HUES6 (cell line): Measurements from ENCODE around the gene FHOD3.

ENCODE experiments used
- H3K27ac ChIP-seq: 2 replicates; pipeline ENCODE4 v1.7.0; 2013; ENCODE audit warnings: low read depth, mild to moderate bottlenecking, low read length, inconsistent platforms
- H3K27me3 ChIP-seq: 2 replicates; pipeline ENCODE4 v1.6.1; 2013; ENCODE audit warnings: low read length; ENCODE audit not compliant: control insufficient read depth, insufficient read depth
- H3K36me3 ChIP-seq: 2 replicates; pipeline ENCODE4 v1.6.1; 2013; ENCODE audit warnings: low read length; ENCODE audit not compliant: control insufficient read depth, insufficient read depth
- H3K4me1 ChIP-seq: 2 replicates; pipeline ENCODE4 v1.6.1; 2013; ENCODE audit warnings: low read length; ENCODE audit not compliant: control insufficient read depth, insufficient read depth
- H3K4me3 ChIP-seq: 2 replicates; pipeline ENCODE4 v1.5.1; 2013; ENCODE audit warnings: low read depth, low read length
- H3K9ac ChIP-seq: one replicate; pipeline ENCODE4 v1.6.1; 2013; ENCODE audit warnings: mild to moderate bottlenecking, low read length
- H3K9me3 ChIP-seq: 2 replicates; pipeline ENCODE4 v1.6.1; 2013; ENCODE audit warnings: low read depth, low read length; ENCODE audit not compliant: control insufficient read depth, insufficient read depth

The FHOD3 gene

GRCh38 chr18:36386150-36386920, 88.8 kb downstream of the FHOD3 start:
- H3K4me3 ChIP-seq, result no peak overlapping the region
- H3K4me1 ChIP-seq, result no peaks in the 10 kb centered on the region
- no peaks in the 10 kb centered on the region for H3K36me3 ChIP-seq
- no peaks in the 10 kb centered on the region for H3K9me3 ChIP-seq
- no peak overlapping the region for H3K27ac ChIP-seq
- H3K27me3 ChIP-seq, result no peaks in the 10 kb centered on the region
- H3K9ac ChIP-seq, result no peak overlapping the region

DNA sequence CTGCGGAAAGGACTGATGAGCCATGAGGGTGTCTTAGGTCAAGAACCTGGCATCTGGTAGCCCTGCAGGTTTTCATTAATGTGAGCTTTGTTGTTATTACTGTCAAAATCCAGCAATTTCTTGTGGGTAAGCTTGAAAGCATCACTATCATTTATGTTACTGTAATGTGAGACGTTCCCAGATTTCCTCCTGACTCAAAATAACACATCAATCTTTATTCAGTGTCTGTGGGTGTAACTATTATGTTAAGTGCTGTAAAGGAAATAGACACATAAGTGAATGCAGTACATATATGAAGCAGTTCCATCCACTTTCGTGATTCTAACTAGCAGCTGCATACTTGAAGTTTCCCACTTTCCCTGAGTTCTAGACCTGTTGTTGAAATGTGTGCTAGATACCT, 89.8 kb downstream of the FHOD3 start:
- no peaks in the 10 kb centered on the region for H3K27me3 ChIP-seq
- no peaks in the 10 kb centered on the region for H3K36me3 ChIP-seq

DNA sequence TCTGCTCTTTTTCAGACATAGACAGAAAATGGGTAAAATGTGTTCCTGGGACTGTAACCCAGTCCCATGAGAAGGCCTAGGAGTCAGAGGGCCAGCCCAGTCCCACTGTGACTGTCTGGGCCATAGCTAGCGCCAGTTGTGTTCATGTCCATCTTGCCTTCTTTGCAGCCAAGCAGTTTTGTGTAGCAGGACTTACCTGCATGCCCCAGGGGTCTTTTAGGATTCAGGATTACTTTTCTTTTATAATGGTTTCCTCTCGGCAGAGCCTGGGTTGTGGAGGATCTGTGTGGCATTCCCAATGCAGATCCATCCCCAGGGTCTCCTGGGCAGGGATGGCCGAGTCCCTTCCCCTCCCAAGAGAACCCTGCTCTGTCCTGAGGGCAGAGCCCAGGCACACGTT, 90.8 kb downstream of the FHOD3 start:
- Histone ChIP-seq H3K9ac (no peak overlapping the region), H3K36me3 (no peaks in the 10 kb centered on the region), H3K9me3 (no peaks in the 10 kb centered on the region), H3K27ac (no peak overlapping the region), H3K4me1 (no peaks in the 10 kb centered on the region), H3K27me3 (no peaks in the 10 kb centered on the region), H3K4me3 (no peak overlapping the region)

More for the DNA sequence above, 89.8 kb downstream of the FHOD3 start:
- no peak overlapping the region for H3K9ac ChIP-seq
- no peaks in the 10 kb centered on the region for H3K9me3 ChIP-seq
- no peaks in the 10 kb centered on the region for H3K4me1 ChIP-seq
- no peak overlapping the region for H3K4me3 ChIP-seq
- no peak overlapping the region for H3K27ac ChIP-seq

- no peak overlapping the region for H3K4me3 ChIP-seq
- H3K9me3 ChIP-seq, result no peaks in the 10 kb centered on the region
Measured at GRCh38 chr18:36389027-36389426, 91.5 kb downstream of the FHOD3 start.

DNA sequence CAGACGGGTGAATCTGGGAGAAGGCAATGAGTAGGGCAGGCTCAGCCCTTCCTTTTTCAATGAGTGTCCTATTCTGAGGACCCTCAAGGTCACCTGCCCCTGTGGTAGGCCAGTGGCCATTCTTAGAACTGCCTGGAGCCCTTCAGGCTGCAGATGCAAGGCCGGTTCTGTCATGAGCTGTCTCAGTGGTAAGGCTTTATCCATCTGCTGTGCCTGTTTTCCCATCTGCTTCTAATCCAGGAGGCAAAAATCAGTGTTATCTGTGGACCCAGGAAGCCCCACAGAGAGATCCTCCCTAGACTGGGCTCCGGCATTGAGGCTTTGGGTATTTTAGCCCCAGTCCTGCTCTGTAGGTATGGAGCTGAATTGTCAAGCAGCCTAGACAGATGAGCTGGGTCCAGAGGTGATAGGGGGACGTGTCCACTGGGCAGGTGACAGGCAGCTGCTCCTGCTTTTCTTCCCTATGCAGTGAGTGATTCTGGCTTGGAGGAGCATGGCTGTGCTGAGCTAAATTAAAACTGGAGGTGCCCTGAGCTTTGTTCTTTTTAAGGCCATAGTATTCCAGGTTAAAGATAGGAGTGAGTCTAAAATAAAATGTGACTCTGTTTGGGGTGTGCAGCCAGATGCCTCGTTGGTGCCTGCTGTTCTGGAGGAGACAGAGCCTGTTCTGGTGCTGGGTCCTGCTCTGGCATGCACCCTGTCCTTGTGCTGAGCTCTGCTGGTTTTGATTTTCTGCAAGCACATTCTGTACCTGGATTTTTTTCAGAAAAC, 92.5 kb downstream of the FHOD3 start:
- Histone ChIP-seq H3K9me3 (peaks cover 2% of the 10 kb centered on the region; the same call in 1 of the 2 replicates), H3K9ac (no peak overlapping the region), H3K27me3 (no peaks in the 10 kb centered on the region), H3K27ac (no peak overlapping the region), H3K4me3 (no peak overlapping the region), H3K4me1 (no peaks in the 10 kb centered on the region), H3K36me3 (no peaks in the 10 kb centered on the region)

More at GRCh38 chr18:36389027-36389426, 91.5 kb downstream of the FHOD3 start:
- Histone ChIP-seq H3K27ac (no peak overlapping the region), H3K27me3 (no peaks in the 10 kb centered on the region), H3K36me3 (no peaks in the 10 kb centered on the region), H3K9ac (no peak overlapping the region), H3K4me1 (no peaks in the 10 kb centered on the region)

- Histone ChIP-seq H3K4me3 (no peak overlapping the region), H3K9me3 (peaks cover 6% of the 10 kb centered on the region), H3K27ac (no peak overlapping the region), H3K4me1 (no peaks in the 10 kb centered on the region), H3K27me3 (no peaks in the 10 kb centered on the region), H3K36me3 (no peaks in the 10 kb centered on the region), H3K9ac (no peak overlapping the region)
Measured at GRCh38 chr18:36391426-36392145, 94.1 kb downstream of the FHOD3 start.

DNA sequence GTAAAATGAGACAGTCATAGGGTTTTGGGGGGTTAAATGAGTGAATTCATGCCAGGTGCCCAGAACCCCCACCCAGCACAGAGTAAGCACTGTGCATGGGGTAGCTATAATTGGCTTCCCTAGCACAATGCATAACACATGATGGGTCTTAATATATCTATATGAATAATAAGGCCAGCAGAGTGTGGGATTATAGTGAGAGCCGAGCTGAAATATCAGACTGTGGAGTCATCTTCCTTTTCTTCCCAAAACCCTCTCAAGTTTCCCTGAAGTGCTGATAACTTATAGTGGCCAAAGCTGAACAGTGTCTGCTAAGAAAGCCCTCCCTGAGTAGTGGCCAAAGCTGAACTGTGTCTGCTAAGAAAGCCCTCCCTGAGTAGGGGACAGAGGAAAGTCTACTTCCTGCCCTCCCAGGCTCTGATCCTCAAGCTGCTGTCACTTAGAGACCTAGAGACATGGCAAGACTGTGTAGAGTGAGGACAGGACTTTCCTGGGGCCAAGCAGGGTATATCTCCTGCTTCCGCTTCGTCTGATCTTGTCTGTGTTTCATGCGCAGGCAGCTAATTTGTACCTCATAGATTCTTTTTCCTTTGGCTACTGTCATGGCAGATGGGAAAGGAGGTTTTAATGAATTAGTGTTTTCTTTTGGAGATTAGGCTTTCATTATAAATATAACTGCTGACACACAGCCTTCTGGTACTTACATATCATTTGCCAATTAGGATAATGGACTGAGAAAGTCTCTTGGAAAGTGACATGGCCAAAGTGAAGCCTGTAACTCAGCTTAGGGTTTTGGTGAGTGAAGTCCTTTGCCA, 94.9 kb downstream of the FHOD3 start:
- no peak overlapping the region for H3K4me3 ChIP-seq
- no peaks in the 10 kb centered on the region for H3K36me3 ChIP-seq
- H3K9me3 ChIP-seq, result peaks cover 10% of the 10 kb centered on the region
- no peaks in the 10 kb centered on the region for H3K27me3 ChIP-seq
- H3K9ac ChIP-seq, result no peak overlapping the region
- H3K27ac ChIP-seq, result no peak overlapping the region
- H3K4me1 ChIP-seq, result no peaks in the 10 kb centered on the region

DNA sequence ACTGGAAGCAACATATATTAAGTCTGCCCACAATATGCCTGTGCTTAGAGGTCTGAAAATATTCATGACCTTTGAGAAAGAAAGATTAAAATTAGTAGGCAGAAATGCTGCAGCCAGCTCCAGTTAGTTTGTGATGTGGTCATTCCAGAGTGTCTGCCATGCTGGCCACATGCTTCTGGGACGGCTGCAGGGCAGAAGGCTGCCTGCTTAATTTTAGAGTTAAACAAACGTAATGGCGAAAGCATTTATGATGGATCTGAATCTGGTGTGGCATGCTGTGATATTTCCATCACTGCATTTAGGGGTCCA, 95.4 kb downstream of the FHOD3 start:
- no peak overlapping the region for H3K27ac ChIP-seq

DNA sequence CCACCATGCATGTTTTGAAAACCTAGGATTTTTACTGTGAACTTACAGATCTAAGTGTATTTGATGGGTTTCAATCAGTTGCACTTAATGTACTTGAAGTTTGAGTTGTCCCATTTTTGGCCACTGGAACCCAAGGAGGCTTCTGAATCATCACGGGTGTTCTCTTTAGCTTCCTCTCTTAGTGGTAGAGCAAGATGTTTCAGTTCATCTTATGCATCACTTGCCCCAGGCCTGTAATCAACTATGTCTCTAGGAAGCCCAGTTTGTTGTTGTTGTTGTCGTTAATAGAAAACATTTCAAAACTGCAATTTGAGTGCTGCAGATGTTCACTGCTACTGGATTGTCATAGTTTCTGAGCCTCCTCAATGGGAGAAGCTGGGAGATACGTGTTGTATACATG, 97.0 kb downstream of the FHOD3 start:
- no peaks in the 10 kb centered on the region for H3K4me1 ChIP-seq
- no peaks in the 10 kb centered on the region for H3K27me3 ChIP-seq
- H3K27ac ChIP-seq, result no peak overlapping the region
- peaks cover 10% of the 10 kb centered on the region for H3K9me3 ChIP-seq
- no peak overlapping the region for H3K4me3 ChIP-seq
- no peak overlapping the region for H3K9ac ChIP-seq
- no peaks in the 10 kb centered on the region for H3K36me3 ChIP-seq

More for the DNA sequence above, 95.4 kb downstream of the FHOD3 start:
- no peak overlapping the region for H3K9ac ChIP-seq
- no peak overlapping the region for H3K4me3 ChIP-seq
- no peaks in the 10 kb centered on the region for H3K27me3 ChIP-seq
- H3K4me1 ChIP-seq, result no peaks in the 10 kb centered on the region
- peaks cover 10% of the 10 kb centered on the region for H3K9me3 ChIP-seq
- no peaks in the 10 kb centered on the region for H3K36me3 ChIP-seq

DNA sequence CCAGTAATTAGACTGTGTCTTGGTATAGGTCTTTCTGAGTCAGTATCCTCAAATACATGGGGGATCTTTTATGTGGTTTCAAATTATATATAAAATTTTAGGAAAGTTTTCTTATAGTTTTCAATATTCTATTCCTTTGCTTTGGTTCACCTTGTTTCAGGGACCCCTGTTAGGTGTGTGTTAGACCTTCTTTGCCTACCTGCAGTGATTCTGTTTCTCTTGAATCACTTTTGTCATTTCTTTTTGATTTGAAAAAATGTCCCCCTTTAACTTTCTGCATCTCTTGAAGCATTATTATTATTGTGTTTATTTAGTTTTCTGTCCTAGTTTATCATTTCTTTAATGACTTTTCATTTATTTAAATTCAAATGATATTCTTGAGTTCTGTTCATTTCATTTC, 98.7 kb downstream of the FHOD3 start:
- Histone ChIP-seq H3K27me3 (no peaks in the 10 kb centered on the region), H3K9ac (no peak overlapping the region), H3K4me1 (no peaks in the 10 kb centered on the region), H3K9me3 (peaks cover 10% of the 10 kb centered on the region), H3K4me3 (no peak overlapping the region), H3K27ac (no peak overlapping the region), H3K36me3 (no peaks in the 10 kb centered on the region)
